Esophagus squamous epithelium (tissue), 4 donors: ENCODE measurements around the gene DYRK1B.

Experiments
- POLR2A ChIP-seq, 4 donors: fragments of 450-650 bp; IDR thresholded peaks; one replicate each; pipeline ENCODE4 v1.6.1; 2017; ENCODE audit warnings: antibody characterized with exemption in 4 of 4, mild to moderate bottlenecking in 4 of 4, moderate library complexity in 3 of 4
- TF ChIP-seq, protein P1 (sequence below), 6 experiments: fragments of 450-650 bp in 4 of 6; fragments of 200-600 bp in 2 of 6; sonication (generic) in 2 of 6; IDR thresholded peaks; one replicate each; pipeline ENCODE4 v1.5.1; 2016 to 2019; ENCODE audit warnings: antibody characterized with exemption in 6 of 6, mild to moderate bottlenecking in 4 of 6, moderate library complexity in 4 of 6

DNA sequence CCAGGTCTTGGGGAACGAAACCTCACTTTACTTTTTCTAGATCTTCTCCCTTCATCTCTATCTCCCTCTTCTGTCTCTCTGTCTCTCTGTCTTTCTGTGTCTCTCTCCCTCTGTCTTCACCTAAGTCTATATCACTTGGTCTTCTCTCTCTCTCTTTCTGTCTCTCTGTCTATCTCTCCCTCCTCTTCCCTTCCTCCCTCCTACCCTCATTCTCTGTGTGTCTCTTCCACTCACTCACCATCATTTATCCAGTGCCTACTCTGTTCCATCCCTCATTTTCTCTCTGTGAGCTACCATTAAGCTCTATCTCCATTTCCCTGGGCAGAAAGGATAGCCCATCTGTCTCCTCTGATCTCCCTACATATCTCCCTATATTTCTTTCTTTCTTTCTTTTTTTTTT is 44.4 kb upstream of the DYRK1B start:
- no peak for TF ChIP-seq POLR2A (IDR thresholded peaks at IDR 0.05)
- TF ChIP-seq, protein P1, sequence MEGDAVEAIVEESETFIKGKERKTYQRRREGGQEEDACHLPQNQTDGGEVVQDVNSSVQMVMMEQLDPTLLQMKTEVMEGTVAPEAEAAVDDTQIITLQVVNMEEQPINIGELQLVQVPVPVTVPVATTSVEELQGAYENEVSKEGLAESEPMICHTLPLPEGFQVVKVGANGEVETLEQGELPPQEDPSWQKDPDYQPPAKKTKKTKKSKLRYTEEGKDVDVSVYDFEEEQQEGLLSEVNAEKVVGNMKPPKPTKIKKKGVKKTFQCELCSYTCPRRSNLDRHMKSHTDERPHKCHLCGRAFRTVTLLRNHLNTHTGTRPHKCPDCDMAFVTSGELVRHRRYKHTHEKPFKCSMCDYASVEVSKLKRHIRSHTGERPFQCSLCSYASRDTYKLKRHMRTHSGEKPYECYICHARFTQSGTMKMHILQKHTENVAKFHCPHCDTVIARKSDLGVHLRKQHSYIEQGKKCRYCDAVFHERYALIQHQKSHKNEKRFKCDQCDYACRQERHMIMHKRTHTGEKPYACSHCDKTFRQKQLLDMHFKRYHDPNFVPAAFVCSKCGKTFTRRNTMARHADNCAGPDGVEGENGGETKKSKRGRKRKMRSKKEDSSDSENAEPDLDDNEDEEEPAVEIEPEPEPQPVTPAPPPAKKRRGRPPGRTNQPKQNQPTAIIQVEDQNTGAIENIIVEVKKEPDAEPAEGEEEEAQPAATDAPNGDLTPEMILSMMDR (IDR thresholded peaks at IDR 0.05): no peak
